ENCODE results near the gene VWA5B2.

- no peak for TF ChIP-seq MXD1 (CRISPR knock-in tag; IDR thresholded peaks at IDR 0.05)
- no peak for TF ChIP-seq POLR2A (IDR thresholded peaks at IDR 0.05; ENCODE audit: insufficient read depth in 1 of 2, low read depth in 2 of 2, low read length in 2 of 2)
- TF ChIP-seq CTCF (CRISPR knock-in tag; IDR thresholded peaks at IDR 0.05) = no peak
- no peak for TF ChIP-seq UBTF (CRISPR knock-in tag; IDR thresholded peaks at IDR 0.05)
- TF ChIP-seq ZNF580 (CRISPR knock-in tag; IDR thresholded peaks at IDR 0.05; ENCODE audit: borderline replicate concordance, low read depth) = no peak
- TF ChIP-seq SNAPC5 (CRISPR knock-in tag; IDR thresholded peaks at IDR 0.05; ENCODE audit: borderline replicate concordance) = no peak
- TF ChIP-seq MAX (IDR thresholded peaks at IDR 0.05) = no peak
- TF ChIP-seq ZSCAN22 (CRISPR knock-in tag; IDR thresholded peaks at IDR 0.05) = no peak
Measured at GRCh38 chr3:184192889-184193288, 36.5 kb upstream of the VWA5B2 start.

Data from HepG2 (cell line).